H1 (cell line): ENCODE results near the gene MLN. TPM values are rescaled to one million over a fixed set of nuclear protein-coding genes. Genes with fewer than 3 reads are reported as not detected.

Experiments used
- FOSL1 ChIP-seq: IDR thresholded peaks from 2 replicates; pipeline ENCODE4 v1.6.1; 2011; ENCODE audit warnings: mild to moderate bottlenecking, low read depth, low read length, moderate library complexity; ENCODE audit not compliant: insufficient read depth
- polyA plus RNA-seq, 7 experiments: library from polyadenylated mRNA; depleted of rRNA in 3 of 7; stranded (reverse) in 5 of 7; unstranded in 2 of 7; fragments of >200 nt in 5 of 7; fragments of 200-250 nt in 2 of 7; gene quantifications; 1 replicate in 5 of 7; 2 replicates in 1 of 7; 4 replicates in 1 of 7; pipeline versions ENCODE4 v1.2.1 to v1.2.3, GENCODE V29; 2011 to 2013; ENCODE audit warnings: missing spikeins in 2 of 7, mixed read lengths in 2 of 7
- total RNA-seq: library from RNA; stranded (reverse); fragmentation: NEBNext Ultra II Directional; extraction: Animal tissue kit (Norgen Biotek cat#: 25700); gene quantifications from 2 replicates; pipeline ENCODE4 v1.2.1, GENCODE V29; 2021
- TF ChIP-seq, protein P1 (sequence below): IDR thresholded peaks from 2 replicates; pipeline ENCODE4 v1.6.1; 2011; ENCODE audit warnings: low read length, improper control_type of control experiment

Gene MLN
- total and polyA plus RNA-seq, 2 of the 8 experiments (the other 6 are each of a cell fraction or from before 2014, with no cell fraction given): not detected

DNA sequence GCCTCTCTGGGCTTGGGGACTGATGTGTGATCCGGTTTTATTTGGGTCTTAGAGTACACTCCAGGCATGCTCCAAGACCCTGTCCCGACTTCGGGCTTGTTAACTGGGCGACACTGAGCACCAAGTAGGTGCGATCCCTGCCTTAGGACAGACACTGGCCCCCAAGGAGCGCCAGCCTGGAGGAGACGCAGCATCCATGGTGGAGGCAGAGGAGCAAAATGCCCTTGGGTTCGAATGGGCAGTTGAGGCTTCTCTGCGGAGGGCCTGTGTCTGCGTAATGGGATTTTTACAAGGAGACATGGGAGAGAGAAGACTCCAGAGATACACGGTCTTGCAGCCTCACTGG, 14.3 kb downstream of the MLN start (continued):
- TF ChIP-seq, protein P1, sequence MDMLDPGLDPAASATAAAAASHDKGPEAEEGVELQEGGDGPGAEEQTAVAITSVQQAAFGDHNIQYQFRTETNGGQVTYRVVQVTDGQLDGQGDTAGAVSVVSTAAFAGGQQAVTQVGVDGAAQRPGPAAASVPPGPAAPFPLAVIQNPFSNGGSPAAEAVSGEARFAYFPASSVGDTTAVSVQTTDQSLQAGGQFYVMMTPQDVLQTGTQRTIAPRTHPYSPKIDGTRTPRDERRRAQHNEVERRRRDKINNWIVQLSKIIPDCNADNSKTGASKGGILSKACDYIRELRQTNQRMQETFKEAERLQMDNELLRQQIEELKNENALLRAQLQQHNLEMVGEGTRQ: no peak
- TF ChIP-seq FOSL1: no peak
